HCT116 (cell line): ENCODE results near the gene TRIM41. TPM values are rescaled to one million over a fixed set of nuclear protein-coding genes. Genes with fewer than 3 reads are reported as not detected.

Source experiments
- ATAC-seq: fragments of 200-7000 bp; cut with Tn5 transposase; 2 replicates; pipeline ENCODE4 v1.9.1; 2020; ENCODE audit warnings: mild to moderate bottlenecking, moderate library complexity
- BruUV-seq: library from RNA; stranded (reverse); fragments of 400-500 nt; replicated peaks from 2 replicates; lab custom pipeline; 2021; lab: Mats Ljungman, UMichigan
- CTCF ChIA-PET: fragments of 300-600 bp; sonication (Branson Sonifier 250); formaldehyde crosslinking; loops from one replicate; lab custom pipeline; 2021; ENCODE audit warnings: antibody characterized with exemption; lab: Charles Lee
- POLR2A ChIA-PET: fragments of 300-600, 350-600 bp; sonication (Branson Sonifier 250); formaldehyde crosslinking; loops from one replicate; lab custom pipeline; 2021; ENCODE audit warnings: antibody characterized with exemption; lab: Charles Lee
- RAD21 ChIA-PET, 2 experiments: fragments of 300-600 bp; sonication (Branson Sonifier 250); formaldehyde crosslinking; loops; one replicate each; lab custom pipeline; 2023; ENCODE audit warnings: low total read pairs in 2 of 2; ENCODE audit not compliant: uncharacterized antibody in 2 of 2, unreplicated experiment in 2 of 2, low non-redundant PET in 1 of 2; lab: Charles Lee
- DNase-seq: peaks from one replicate; pipeline ENCODE4 v3.0.0-alpha.2; 2010; ENCODE audit warnings: low read depth, low spot score
- H2AFZ ChIP-seq: fragments of 200-600 bp; shearing (Covaris generic), sonication (generic); 2 replicates; pipeline ENCODE4 v1.6.1; 2017; ENCODE audit warnings: low read depth, mixed run types, mixed read lengths, antibody characterized with exemption, low read length; ENCODE audit not compliant: poor library complexity, severe bottlenecking
- H3K27ac ChIP-seq: 2 replicates; pipeline ENCODE4 v1.5.1; 2012; ENCODE audit warnings: low read depth, low read length
- H3K27me3 ChIP-seq: fragments of 200-600 bp; sonication (generic); 2 replicates; pipeline ENCODE4 v1.6.1; 2016; ENCODE audit warnings: mixed run types, low read length, mixed read lengths; ENCODE audit not compliant: insufficient read depth
- H3K36me3 ChIP-seq, 2 experiments: fragments of 200-500 bp in 1 of 2; fragments of 200-600 bp in 1 of 2; sonication (Bioruptor generic) in 1 of 2; sonication (generic) in 1 of 2; 2 replicates each; pipeline versions ENCODE4 v1.5.1 to v1.6.1; 2014 to 2016; ENCODE audit warnings: low read length in 2 of 2, inconsistent platforms in 1 of 2, mixed read lengths in 1 of 2, mixed run types in 1 of 2; ENCODE audit not compliant: insufficient read depth in 2 of 2, control insufficient read depth in 1 of 2
- H3K4me1 ChIP-seq, 2 experiments: fragments of 200-600 bp in 1 of 2; sonication (generic) in 1 of 2; 2 replicates each; pipeline versions ENCODE4 v1.5.1 to v1.6.1; 2012 to 2017; ENCODE audit warnings: low read length in 2 of 2, inconsistent platforms in 1 of 2, mild to moderate bottlenecking in 1 of 2, mixed read lengths in 1 of 2, mixed run types in 1 of 2, moderate library complexity in 1 of 2; ENCODE audit not compliant: insufficient read depth in 2 of 2, control insufficient read depth in 1 of 2
- H3K4me2 ChIP-seq: fragments of 200-600 bp; sonication (generic); 2 replicates; pipeline ENCODE4 v1.6.1; 2017; ENCODE audit warnings: mixed run types, low read length, mixed read lengths
- H3K4me3 ChIP-seq, 2 experiments: fragments of 200-600 bp in 1 of 2; sonication (generic) in 1 of 2; replicated peaks in 1 of 2; 2 replicates each; pipeline ENCODE4 v1.5.1; 2011 to 2016; ENCODE audit warnings: low read length in 2 of 2, control low read depth in 1 of 2, low read depth in 1 of 2, mild to moderate bottlenecking in 1 of 2, mixed read lengths in 1 of 2, mixed run types in 1 of 2
- H3K79me2 ChIP-seq: fragments of 200-600 bp; sonication (generic); 2 replicates; pipeline ENCODE4 v1.6.1; 2017; ENCODE audit warnings: mild to moderate bottlenecking, mixed run types, low read length, moderate library complexity, mixed read lengths; ENCODE audit not compliant: insufficient read depth
- H3K9ac ChIP-seq: fragments of 200-600 bp; sonication (generic); 2 replicates; pipeline ENCODE4 v1.6.1; 2016; ENCODE audit warnings: low read length, mixed read lengths
- H3K9me2 ChIP-seq: fragments of 200-600 bp; sonication (generic), shearing (Covaris generic); 2 replicates; pipeline ENCODE4 v1.6.1; 2017; ENCODE audit warnings: mixed run types, mild to moderate bottlenecking, moderate library complexity; ENCODE audit not compliant: insufficient read depth
- H3K9me3 ChIP-seq, 2 experiments: fragments of 200-500 bp in 1 of 2; fragments of 200-600 bp in 1 of 2; sonication (Bioruptor generic) in 1 of 2; sonication (generic) in 1 of 2; 2 replicates each; pipeline ENCODE4 v1.6.1; 2014 to 2017; ENCODE audit warnings: low read length in 2 of 2, mixed read lengths in 2 of 2, inconsistent platforms in 1 of 2, low read depth in 1 of 2, mild to moderate bottlenecking in 1 of 2, mixed run types in 1 of 2, moderate library complexity in 1 of 2; ENCODE audit not compliant: control insufficient read depth in 1 of 2, insufficient read depth in 1 of 2
- H4K20me1 ChIP-seq: fragments of 200-600 bp; sonication (generic), shearing (Covaris generic); 2 replicates; pipeline ENCODE4 v1.6.1; 2017; ENCODE audit warnings: mixed run types, mild to moderate bottlenecking, moderate library complexity; ENCODE audit not compliant: insufficient read depth
- CBX3 ChIP-seq: IDR thresholded peaks from 2 replicates; pipeline ENCODE4 v1.6.1; 2012; ENCODE audit warnings: low read depth
- EGR1 ChIP-seq: IDR thresholded peaks from 2 replicates; pipeline ENCODE4 v1.6.1; 2012; ENCODE audit warnings: low read depth
- ELF1 ChIP-seq: IDR thresholded peaks from 2 replicates; pipeline ENCODE4 v1.6.1; 2012; ENCODE audit warnings: low read depth, borderline replicate concordance
- EZH2phosphoT487 ChIP-seq: fragments of 200-600 bp; IDR thresholded peaks from 2 replicates; pipeline ENCODE4 v1.6.1; 2018; ENCODE audit warnings: antibody characterized with exemption, borderline replicate concordance
- POLR2A ChIP-seq: IDR thresholded peaks from 2 replicates; pipeline ENCODE4 v1.7.0; 2011; ENCODE audit warnings: borderline replicate concordance; ENCODE audit not compliant: insufficient read depth, insufficient read length; ENCODE audit errors: extremely low read depth
- POLR2AphosphoS5 ChIP-seq: IDR thresholded peaks from 2 replicates; pipeline ENCODE4 v1.6.1; 2011; ENCODE audit warnings: mild to moderate bottlenecking, low read depth, low read length, moderate library complexity
- RAD21 ChIP-seq: IDR thresholded peaks from 2 replicates; pipeline ENCODE4 v1.6.1; 2012; ENCODE audit warnings: low read depth, mild to moderate bottlenecking
- SP1 ChIP-seq: IDR thresholded peaks from 2 replicates; pipeline ENCODE4 v1.6.1; 2012; ENCODE audit warnings: low read depth
- SRF ChIP-seq: IDR thresholded peaks from 2 replicates; pipeline ENCODE4 v1.6.1; 2012; ENCODE audit warnings: low read depth
- YY1 ChIP-seq: IDR thresholded peaks from 2 replicates; pipeline ENCODE4 v1.6.1; 2011; ENCODE audit warnings: low read length, low read depth, moderate library complexity, mild to moderate bottlenecking; ENCODE audit not compliant: insufficient replicate concordance; ENCODE audit errors: extremely low read depth
- ZNF274 ChIP-seq: fragments of 200-500 bp; sonication (Bioruptor generic); IDR thresholded peaks from 2 replicates; pipeline ENCODE4 v1.6.1; 2014; ENCODE audit warnings: mild to moderate bottlenecking, low read depth, low read length, inconsistent platforms
- intact Hi-C: fragments of 100-400 bp; cut with micrococcal nuclease; formaldehyde crosslinking; loops from 2 replicates; pipeline ENCODE4 v1.10.0; 2022
- total RNA-seq: library from RNA; stranded (reverse); gene quantifications from one replicate; pipeline ENCODE4 v1.2.1, GENCODE V29; 2021; ENCODE audit not compliant: unreplicated experiment
- TF ChIP-seq, protein P1 (sequence below): IDR thresholded peaks from 2 replicates; pipeline ENCODE4 v1.6.1; 2012
- TF ChIP-seq, protein P2 (sequence below): IDR thresholded peaks from 2 replicates; pipeline ENCODE4 v1.6.1; 2011; ENCODE audit warnings: mild to moderate bottlenecking, low read length, moderate library complexity; ENCODE audit not compliant: insufficient replicate concordance; ENCODE audit errors: extremely low read depth
- TF ChIP-seq, protein P3 (sequence below): IDR thresholded peaks from 2 replicates; pipeline ENCODE4 v1.6.1; 2012

Gene TRIM41
- total RNA-seq, 1 experiment from 2014 or later: 51.8 TPM

DNA sequence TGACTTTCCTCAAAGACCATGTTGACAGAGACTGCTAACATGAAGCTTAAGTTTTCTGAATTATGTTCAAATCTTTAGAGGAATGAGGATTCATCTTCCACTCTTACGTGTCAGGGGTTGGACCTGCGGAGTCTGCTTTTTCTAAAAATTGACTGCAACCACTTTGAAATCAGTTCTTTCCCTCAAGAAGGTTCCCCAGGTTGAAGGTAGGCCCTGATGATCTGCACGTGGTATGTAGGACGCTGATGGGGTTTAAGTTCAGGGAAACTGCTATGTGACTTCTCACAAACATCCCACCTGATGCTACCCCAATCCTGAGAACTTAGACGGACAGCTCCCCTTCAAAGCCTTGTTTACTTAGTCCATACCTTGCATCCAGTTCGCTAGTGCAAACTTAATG is 13.4 kb downstream of the TRIM41 start:
- Histone ChIP-seq H3K27ac (no peak overlapping the region), H4K20me1 (peaks cover 45% of the 10 kb centered on the region; the same call in 1 of the 2 replicates), H3K27me3 (no peaks in the 10 kb centered on the region), H3K36me3 (peaks cover 45 to 66% of the 10 kb centered on the region in 2 experiments), H3K9me3 (no peaks in the 10 kb centered on the region), H3K9me2 (no peaks in the 10 kb centered on the region), H3K4me3 (no peak overlapping the region), H3K79me2 (peaks cover 48% of the 10 kb centered on the region), H3K4me2 (no peak overlapping the region), H3K9ac (no peak overlapping the region), H2AFZ (no peak overlapping the region), H3K4me1 (peaks cover 0 to 6% of the 10 kb centered on the region in 2 experiments; a peak in 2 of 4 replicates)
- intact Hi-C loops: no loop called here
- POLR2A ChIA-PET: interaction anchor here (0.9 kb wide), 1 partner anchor 49 kb away, joined by 3 read pairs; no protein-coding TSS in a partner anchor
- no peak for ATAC-seq
- CTCF ChIA-PET: no interaction called here
- DNase-seq: no peak
- RAD21 ChIA-PET: no interaction called here
- TF ChIP-seq CBX3 (no peak), POLR2A (no peak), EZH2phosphoT487 (no peak), ELF1 (no peak), POLR2AphosphoS5 (no peak), RAD21 (no peak), EGR1 (no peak), YY1 (no peak), SRF (no peak), ZNF274 (no peak), SP1 (no peak)
- TF ChIP-seq, protein P1, sequence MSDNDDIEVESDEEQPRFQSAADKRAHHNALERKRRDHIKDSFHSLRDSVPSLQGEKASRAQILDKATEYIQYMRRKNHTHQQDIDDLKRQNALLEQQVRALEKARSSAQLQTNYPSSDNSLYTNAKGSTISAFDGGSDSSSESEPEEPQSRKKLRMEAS: no peak
- TF ChIP-seq, protein P2, sequence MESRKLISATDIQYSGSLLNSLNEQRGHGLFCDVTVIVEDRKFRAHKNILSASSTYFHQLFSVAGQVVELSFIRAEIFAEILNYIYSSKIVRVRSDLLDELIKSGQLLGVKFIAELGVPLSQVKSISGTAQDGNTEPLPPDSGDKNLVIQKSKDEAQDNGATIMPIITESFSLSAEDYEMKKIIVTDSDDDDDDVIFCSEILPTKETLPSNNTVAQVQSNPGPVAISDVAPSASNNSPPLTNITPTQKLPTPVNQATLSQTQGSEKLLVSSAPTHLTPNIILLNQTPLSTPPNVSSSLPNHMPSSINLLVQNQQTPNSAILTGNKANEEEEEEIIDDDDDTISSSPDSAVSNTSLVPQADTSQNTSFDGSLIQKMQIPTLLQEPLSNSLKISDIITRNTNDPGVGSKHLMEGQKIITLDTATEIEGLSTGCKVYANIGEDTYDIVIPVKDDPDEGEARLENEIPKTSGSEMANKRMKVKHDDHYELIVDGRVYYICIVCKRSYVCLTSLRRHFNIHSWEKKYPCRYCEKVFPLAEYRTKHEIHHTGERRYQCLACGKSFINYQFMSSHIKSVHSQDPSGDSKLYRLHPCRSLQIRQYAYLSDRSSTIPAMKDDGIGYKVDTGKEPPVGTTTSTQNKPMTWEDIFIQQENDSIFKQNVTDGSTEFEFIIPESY: no peak
- TF ChIP-seq, protein P3, sequence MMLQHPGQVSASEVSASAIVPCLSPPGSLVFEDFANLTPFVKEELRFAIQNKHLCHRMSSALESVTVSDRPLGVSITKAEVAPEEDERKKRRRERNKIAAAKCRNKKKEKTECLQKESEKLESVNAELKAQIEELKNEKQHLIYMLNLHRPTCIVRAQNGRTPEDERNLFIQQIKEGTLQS: no peak
- no TSS peak for BruUV-seq
